Activated CD8-positive, alpha-beta memory T cell treated with anti-CD3 and anti-CD28 coated beads, Interleukin-2, amount 10 ng/mL, durations not matched to agents 7 days and 5 days (primary cell): Measurements from ENCODE around the gene DNAJB8. TPM values are rescaled to one million over a fixed set of nuclear protein-coding genes. Genes with fewer than 3 reads are reported as not detected.

ENCODE experiments used
- ATAC-seq: fragments of 150-1000 bp; cut with Tn5 transposase; one replicate; pipeline ENCODE4 v1.10.0; 2021; ENCODE audit warnings: moderate library complexity
- CTCF ChIA-PET: fragments of 350-600 bp; sonication (Branson Sonifier 250); formaldehyde crosslinking; loops from one replicate; lab custom pipeline; 2021; ENCODE audit warnings: antibody characterized with exemption; lab: Charles Lee
- DNase-seq: peaks from one replicate; pipeline ENCODE4 v3.0.0-alpha.2; 2020
- H3K27ac Mint-ChIP-seq: one replicate; pipeline ENCODE4 v1.8.0; 2021; ENCODE audit warnings: mild to moderate bottlenecking, mixed read lengths
- H3K27me3 Mint-ChIP-seq: one replicate; pipeline ENCODE4 v1.8.0; 2021; ENCODE audit warnings: mixed read lengths
- H3K36me3 Mint-ChIP-seq: one replicate; pipeline ENCODE4 v1.8.0; 2021; ENCODE audit warnings: mild to moderate bottlenecking, mixed read lengths
- H3K4me1 Mint-ChIP-seq: one replicate; pipeline ENCODE4 v1.8.0; 2021; ENCODE audit warnings: mixed read lengths
- H3K4me3 Mint-ChIP-seq: one replicate; pipeline ENCODE4 v1.8.0; 2021; ENCODE audit warnings: mild to moderate bottlenecking, moderate library complexity, mixed read lengths
- H3K9me3 Mint-ChIP-seq: one replicate; pipeline ENCODE4 v1.8.0; 2022; ENCODE audit warnings: low read depth, mixed read lengths
- total RNA-seq, 2 experiments: library from RNA; stranded (reverse); gene quantifications; one replicate each; pipeline ENCODE4 v1.2.3, GENCODE V29; 2021

DNAJB8 gene
- total RNA-seq, 2 experiments from 2014 or later, result not detected

DNA sequence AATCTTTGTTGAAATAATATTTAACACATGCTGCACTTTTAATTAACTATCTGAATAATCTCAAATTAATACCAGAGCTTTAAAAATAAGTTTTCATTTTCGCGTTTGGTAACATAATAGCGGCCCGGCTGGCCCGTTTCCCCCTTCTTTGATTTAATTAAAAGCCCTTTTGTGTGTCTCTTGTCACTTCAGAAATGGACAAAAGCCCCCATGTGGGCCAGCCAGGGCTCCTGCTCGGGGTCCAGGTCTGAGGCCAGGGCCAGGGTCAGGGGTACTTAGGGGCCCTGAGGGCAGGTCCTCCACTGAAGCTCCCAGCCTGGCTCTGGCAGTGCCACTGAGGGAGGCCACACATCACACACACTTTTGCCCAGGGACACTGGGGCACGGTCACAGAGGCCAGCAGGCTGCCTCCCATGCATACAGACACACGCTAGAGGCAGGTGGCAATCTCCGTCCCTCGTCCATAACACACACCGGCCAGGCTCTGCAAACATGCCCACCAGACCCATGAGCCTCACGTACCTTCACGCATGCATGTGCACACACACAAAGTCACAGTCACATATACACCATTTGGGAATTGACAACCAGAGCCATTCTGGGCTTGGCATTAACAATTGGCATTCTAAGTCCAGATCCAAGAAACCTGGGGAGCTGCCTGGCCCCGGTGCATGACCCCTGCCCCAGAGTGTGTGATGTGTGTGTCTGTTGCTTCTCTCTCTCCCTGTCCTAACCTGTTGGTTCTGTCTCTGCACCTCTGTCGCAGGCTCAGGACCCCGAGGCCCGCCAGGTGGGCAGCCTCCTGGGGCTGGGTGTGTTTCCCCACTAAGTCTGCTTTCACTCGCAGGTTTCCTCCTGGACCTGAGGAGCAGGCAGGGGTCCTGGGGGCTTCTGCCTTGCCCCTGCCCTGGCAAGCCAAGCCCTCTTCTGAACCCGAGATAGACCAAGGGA is 38.5 kb downstream of the DNAJB8 start:
- H3K9me3 Mint-ChIP-seq, result no peaks in the 10 kb centered on the region
- no peak for ATAC-seq

DNA sequence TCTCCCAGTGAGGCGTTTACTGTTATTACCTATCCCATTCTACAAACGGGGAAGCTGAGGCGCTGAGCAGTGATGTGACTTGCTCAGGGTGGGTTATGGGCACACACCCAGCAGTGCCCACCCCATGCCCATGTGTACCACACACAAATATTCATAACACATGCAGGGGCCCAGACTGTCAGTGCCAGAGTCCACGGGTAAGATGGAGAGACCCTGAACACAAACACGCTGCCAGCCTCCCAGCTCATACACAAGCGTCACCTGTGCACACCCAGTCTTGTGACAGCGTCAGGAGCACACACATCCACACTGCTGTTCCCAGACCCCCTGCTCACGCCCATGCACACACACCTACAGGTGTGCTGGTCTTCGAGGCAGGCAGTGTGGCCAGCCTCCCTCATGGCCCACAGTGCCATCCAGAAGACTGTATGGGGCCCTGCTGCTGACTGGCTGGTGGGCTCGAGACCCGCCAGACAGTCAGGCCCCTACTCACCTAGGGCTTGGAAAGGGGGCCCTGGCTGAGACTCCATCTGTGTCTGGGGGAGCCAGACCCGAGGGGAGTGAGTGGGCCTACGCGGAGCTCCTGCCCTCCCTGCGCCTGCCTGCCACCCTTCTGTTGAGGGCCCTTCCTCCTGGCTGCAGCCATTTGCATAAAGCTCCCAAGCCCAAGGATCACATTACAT is 39.4 kb downstream of the DNAJB8 start:
- H3K36me3 Mint-ChIP-seq, result no peaks in the 10 kb centered on the region
- H3K27ac Mint-ChIP-seq, result no peak overlapping the region
- CTCF ChIA-PET, result interaction anchor here (0.6 to 2.9 kb wide), 10 partner anchors 11 to 226 kb away, joined by 3 to 25 read pairs (median 6); no protein-coding TSS in a partner anchor
- DNase-seq (no peak), ATAC-seq (no peak)
- H3K4me1 Mint-ChIP-seq, result peaks cover 2% of the 10 kb centered on the region
- no peaks in the 10 kb centered on the region for H3K9me3 Mint-ChIP-seq
- no peak overlapping the region for H3K4me3 Mint-ChIP-seq
- H3K27me3 Mint-ChIP-seq, result peaks cover 22% of the 10 kb centered on the region

More for the DNA sequence above, 38.5 kb downstream of the DNAJB8 start:
- no peak for DNase-seq
- no peak overlapping the region for H3K27ac Mint-ChIP-seq
- peaks cover 2% of the 10 kb centered on the region for H3K4me1 Mint-ChIP-seq
- H3K36me3 Mint-ChIP-seq, result no peaks in the 10 kb centered on the region
- no peak overlapping the region for H3K4me3 Mint-ChIP-seq
- peaks cover 25% of the 10 kb centered on the region for H3K27me3 Mint-ChIP-seq
- CTCF ChIA-PET, result interaction anchor here (1.1 to 2.9 kb wide), 8 partner anchors 64 to 225 kb away, joined by 3 to 25 read pairs (median 5); partner anchors contain the start of gene GATA2

DNA sequence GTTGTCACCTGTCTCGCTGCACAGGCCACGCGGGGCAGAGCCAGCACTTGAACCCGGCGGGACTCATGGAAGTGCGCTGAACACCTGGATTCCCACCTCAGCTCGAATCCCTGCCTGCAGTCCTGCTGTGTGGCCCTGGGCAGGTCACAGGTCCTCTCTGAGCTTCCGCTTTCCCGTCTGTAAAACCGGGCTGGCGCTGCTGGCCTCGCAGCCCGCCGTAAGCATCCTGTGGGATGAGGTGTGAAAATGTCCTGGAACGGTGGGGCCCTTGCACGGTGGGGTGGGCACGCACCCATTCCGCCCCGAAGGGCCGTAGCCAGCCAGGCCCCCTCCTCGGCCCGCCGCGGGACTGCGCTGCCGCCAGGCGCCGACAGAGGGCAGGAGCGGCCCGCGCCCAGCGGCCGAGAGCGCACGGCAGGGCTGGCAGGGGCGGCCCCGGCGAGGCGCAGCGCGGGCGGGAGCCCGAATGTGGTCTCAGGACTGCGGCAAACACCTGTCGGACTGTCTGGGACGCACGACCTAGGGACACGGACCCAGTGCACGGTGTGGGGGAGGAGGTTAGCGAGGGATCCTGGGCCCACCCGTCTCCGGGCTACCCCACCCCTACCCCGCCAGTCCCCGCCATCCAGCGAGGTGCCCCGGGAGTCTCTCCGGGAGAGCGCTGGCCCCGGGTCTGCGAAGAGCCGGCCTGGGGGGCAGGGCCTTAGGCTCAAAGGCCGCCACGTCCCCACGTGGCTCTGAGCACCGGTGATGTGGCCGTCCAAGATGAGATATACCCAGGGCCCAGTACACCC is 40.4 kb downstream of the DNAJB8 start:
- Mint-ChIP-seq H3K4me1 (peaks cover 2% of the 10 kb centered on the region), H3K36me3 (no peaks in the 10 kb centered on the region), H3K4me3 (no peak overlapping the region), H3K27me3 (peaks cover 12% of the 10 kb centered on the region), H3K27ac (no peak overlapping the region), H3K9me3 (no peaks in the 10 kb centered on the region)
- CTCF ChIA-PET, result interaction anchor here (0.6 to 2.9 kb wide), 24 partner anchors 8 to 328 kb away, joined by 3 to 25 read pairs (median 4); no protein-coding TSS in a partner anchor
- DNase-seq (peak; percentile 57), ATAC-seq (peak; percentile 94)

DNA sequence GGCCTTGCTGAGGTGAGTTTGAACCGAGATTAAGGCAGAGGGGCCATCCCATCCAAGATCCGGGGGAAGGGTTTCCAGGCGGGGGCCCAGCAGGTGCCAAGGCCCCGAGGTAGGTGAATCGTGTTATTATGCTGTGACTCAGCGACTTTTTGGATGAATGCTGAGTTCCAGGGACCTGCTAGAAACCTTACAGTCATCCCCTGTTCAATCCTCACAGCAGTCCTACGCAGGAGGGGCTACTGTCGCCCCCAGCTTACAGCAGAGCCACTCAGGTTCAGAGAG is 40.9 kb downstream of the DNAJB8 start:
- Mint-ChIP-seq H3K27me3 (peaks cover 9% of the 10 kb centered on the region), H3K4me3 (no peak overlapping the region), H3K4me1 (peaks cover 2% of the 10 kb centered on the region), H3K36me3 (no peaks in the 10 kb centered on the region), H3K9me3 (no peaks in the 10 kb centered on the region), H3K27ac (no peak overlapping the region)
- CTCF ChIA-PET, result interaction anchor here (0.6 to 2.9 kb wide), 21 partner anchors 9 to 327 kb away, joined by 3 to 25 read pairs (median 4); no protein-coding TSS in a partner anchor
- ATAC-seq (no peak), DNase-seq (no peak)

DNA sequence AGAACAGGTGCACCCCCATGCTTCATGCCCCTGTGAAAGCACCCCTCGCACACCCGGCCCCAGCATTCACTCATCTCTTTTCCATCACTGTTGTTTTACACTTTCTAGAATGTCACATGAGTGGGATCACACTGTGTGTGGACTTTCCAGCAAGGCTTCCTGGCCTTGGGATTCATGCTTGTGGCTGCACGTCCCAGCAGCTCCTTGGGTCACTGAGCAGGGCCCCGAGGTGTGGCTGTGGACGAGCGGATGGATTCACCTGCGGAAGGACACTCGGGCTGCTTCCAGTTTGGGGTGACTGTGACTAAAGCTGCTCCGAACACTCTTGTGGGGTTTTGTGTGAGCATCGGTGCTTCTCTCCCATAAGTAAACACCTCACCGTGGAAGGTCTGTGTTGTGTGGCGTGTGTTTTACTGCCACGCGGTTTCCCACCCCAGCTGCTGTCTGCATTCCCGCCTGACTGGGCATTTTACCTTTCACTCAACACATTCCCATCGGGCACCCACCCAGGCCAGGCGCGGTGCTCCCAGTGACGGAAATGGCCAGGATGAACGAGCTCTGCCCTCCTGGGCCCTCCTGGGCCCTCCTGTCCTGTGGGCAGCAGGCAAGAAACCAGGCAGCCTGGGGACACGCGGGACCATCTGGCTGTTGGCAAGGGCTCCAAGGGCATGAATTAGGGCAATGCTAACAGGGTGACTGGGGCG is 41.4 kb downstream of the DNAJB8 start:
- DNase-seq, result no peak
- CTCF ChIA-PET, result interaction anchor here (0.6 to 2.9 kb wide), 19 partner anchors 9 to 327 kb away, joined by 3 to 25 read pairs (median 5); no protein-coding TSS in a partner anchor
- Mint-ChIP-seq H3K9me3 (no peaks in the 10 kb centered on the region), H3K4me1 (peaks cover 2% of the 10 kb centered on the region), H3K36me3 (no peaks in the 10 kb centered on the region), H3K4me3 (no peak overlapping the region), H3K27me3 (peaks cover 5% of the 10 kb centered on the region), H3K27ac (no peak overlapping the region)
- ATAC-seq, result no peak

DNA sequence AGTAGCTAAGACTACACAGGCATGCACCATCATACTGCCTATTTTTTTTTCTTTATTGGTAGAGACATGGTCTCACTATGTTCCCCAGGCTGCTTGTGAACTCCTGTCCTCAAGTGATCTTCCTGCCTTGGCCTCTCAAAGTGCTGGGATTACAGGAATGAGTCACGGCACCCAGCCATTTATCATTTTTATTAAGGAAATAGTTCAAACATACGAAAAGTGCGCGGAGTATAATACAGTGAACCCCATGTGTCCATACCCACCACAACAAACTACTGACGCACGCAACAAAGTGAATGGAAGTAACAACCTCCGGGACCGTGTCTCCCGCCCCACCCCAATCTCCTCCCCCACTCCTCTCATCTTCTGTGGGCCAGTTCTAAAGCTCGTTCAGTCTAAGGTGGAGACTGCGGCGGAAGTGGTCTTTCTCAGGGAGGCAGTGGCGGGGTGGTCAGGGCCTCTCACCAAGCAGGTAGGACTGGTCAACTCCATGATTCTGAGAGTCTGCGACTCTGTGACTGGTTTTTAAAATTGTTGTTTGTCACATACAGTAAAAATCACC is 42.1 kb downstream of the DNAJB8 start:
- no peak for DNase-seq
- Mint-ChIP-seq H3K4me1 (peaks cover 2% of the 10 kb centered on the region), H3K4me3 (no peak overlapping the region), H3K9me3 (no peaks in the 10 kb centered on the region), H3K27me3 (peaks cover 5% of the 10 kb centered on the region), H3K36me3 (no peaks in the 10 kb centered on the region), H3K27ac (no peak overlapping the region)
- no peak for ATAC-seq
- CTCF ChIA-PET, result interaction anchor here (1.2 to 1.8 kb wide), 2 partner anchors 67 to 182 kb away, joined by 3 to 4 read pairs; no protein-coding TSS in a partner anchor

DNA sequence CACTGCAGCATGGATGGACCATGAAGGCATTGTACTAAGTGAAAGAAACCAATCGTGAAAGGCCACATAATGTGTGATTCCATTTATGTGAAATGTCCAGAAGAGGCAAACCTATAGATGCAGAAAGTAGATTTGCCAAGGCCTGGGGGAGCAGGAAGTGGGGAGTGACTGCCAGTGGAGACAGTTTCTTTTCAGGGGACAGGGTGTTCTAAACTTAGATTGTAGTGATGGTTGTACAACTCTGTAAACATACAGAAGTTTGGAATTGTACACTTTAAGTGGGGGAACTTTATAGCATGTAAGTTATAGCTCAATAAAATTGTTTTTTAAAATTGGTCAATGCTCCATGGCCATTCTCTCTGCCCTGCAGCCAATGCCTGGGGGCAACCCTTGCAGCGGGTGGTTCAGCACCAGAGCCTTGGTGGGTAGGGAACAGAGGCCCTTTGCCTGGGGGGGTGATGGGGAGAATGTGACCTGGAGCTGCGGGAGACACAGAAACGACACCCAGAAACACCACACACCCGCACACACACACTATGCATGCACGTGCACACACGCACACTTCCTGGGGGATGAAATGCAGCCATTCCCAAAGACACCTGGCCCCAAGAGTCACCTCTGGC is 43.1 kb downstream of the DNAJB8 start:
- no peak for ATAC-seq
- Mint-ChIP-seq H3K4me3 (no peak overlapping the region), H3K27me3 (peaks cover 5% of the 10 kb centered on the region), H3K9me3 (no peaks in the 10 kb centered on the region), H3K27ac (no peak overlapping the region), H3K4me1 (peaks cover 2% of the 10 kb centered on the region), H3K36me3 (no peaks in the 10 kb centered on the region)
- CTCF ChIA-PET, result interaction anchor here (0.8 to 1.2 kb wide), 2 partner anchors 183 to 185 kb away, joined by 3 to 4 read pairs; no protein-coding TSS in a partner anchor
- DNase-seq, result no peak

DNA sequence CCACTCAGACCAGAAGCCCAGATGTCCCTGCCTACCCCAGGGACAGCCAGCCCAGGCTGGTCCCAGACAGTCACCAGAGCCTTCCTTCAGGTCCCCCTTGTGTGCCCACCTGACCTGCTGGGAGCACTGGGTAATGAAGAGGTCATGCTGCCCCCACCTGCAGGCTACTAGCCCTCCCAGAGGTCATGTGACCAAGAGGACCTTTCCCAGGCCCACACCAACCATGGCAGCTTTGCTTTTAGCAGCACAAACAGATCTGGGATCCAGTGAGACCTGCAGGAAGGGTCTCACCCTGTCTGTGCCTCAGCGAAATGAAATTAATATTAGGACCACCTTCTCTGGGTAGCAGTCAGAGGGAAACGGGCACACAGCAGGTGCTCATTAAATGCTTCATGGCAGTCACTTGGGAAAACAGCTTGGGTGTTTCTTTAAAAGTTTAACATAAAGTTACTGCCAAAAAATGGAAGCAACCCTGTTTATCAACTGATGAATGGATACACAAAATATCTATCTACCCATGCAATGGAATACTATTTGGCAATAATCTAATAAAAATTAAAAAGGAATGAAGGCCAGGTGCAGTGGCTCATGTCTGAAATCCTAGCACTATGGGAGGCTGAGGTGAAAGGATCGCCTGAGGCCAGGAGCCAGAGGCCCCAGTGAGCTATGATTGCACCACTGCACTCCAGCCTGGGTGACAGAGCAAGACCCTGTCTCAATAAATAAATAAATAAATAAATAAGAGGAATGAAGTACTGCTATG is 43.7 kb downstream of the DNAJB8 start:
- H3K27ac Mint-ChIP-seq, result no peak overlapping the region

DNA sequence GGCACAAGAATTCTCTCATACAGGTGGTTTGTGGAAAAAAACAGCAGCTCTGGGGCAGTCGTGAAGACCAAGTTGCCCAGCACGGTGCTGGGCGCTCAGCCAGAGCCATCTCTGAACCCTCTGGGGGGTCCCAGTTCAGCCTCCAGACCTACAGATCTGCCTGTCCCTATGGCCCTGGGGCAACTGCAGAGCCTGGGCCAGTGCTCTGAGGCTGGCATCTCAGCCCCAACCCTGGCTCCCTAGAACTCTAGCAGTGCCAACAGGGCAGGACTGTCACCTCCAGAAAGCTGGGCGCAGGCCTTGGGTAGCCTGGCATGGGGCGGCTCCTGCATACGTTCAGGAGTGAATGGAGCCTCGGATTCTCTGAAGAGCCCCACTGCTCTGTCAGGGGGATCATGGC is 44.7 kb downstream of the DNAJB8 start:
- CTCF ChIA-PET, result no interaction called here
- Mint-ChIP-seq H3K4me3 (no peak overlapping the region), H3K9me3 (no peaks in the 10 kb centered on the region), H3K27ac (no peak overlapping the region), H3K4me1 (peaks cover under 1% of the 10 kb centered on the region), H3K36me3 (no peaks in the 10 kb centered on the region), H3K27me3 (peaks cover under 1% of the 10 kb centered on the region)
- no peak for ATAC-seq
- DNase-seq, result no peak

More for the DNA sequence above, 43.7 kb downstream of the DNAJB8 start:
- no peak for ATAC-seq
- Mint-ChIP-seq H3K9me3 (no peaks in the 10 kb centered on the region), H3K27me3 (peaks cover 5% of the 10 kb centered on the region), H3K36me3 (no peaks in the 10 kb centered on the region), H3K4me1 (peaks cover 2% of the 10 kb centered on the region), H3K4me3 (no peak overlapping the region)
- DNase-seq, result no peak
- CTCF ChIA-PET, result no interaction called here

DNA sequence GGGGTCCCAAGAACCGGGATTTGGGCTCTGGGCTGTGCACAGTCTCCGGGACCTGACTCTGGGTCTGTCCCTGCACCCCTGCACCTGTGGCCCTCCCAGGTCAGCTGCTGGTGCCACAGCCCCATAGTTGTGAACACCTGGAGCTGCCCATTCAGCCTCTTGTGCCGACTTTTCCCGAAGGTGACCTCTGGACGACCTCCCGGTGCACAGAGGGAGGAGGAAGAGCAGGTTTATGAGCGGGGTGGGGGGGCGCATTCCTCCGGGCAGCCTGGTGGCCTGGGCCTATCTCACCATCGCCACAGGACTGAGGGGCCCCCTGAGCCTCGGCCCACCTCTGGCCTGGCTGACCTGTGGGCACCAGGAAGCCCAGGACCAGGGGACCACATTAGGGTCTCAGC is 45.3 kb downstream of the DNAJB8 start:
- DNase-seq (no peak), ATAC-seq (no peak)
- H3K36me3 Mint-ChIP-seq, result no peaks in the 10 kb centered on the region
- no peak overlapping the region for H3K4me3 Mint-ChIP-seq
- no peak overlapping the region for H3K27ac Mint-ChIP-seq
- H3K4me1 Mint-ChIP-seq, result no peaks in the 10 kb centered on the region
- H3K9me3 Mint-ChIP-seq, result no peaks in the 10 kb centered on the region
- H3K27me3 Mint-ChIP-seq, result no peaks in the 10 kb centered on the region
- CTCF ChIA-PET, result no interaction called here

DNA sequence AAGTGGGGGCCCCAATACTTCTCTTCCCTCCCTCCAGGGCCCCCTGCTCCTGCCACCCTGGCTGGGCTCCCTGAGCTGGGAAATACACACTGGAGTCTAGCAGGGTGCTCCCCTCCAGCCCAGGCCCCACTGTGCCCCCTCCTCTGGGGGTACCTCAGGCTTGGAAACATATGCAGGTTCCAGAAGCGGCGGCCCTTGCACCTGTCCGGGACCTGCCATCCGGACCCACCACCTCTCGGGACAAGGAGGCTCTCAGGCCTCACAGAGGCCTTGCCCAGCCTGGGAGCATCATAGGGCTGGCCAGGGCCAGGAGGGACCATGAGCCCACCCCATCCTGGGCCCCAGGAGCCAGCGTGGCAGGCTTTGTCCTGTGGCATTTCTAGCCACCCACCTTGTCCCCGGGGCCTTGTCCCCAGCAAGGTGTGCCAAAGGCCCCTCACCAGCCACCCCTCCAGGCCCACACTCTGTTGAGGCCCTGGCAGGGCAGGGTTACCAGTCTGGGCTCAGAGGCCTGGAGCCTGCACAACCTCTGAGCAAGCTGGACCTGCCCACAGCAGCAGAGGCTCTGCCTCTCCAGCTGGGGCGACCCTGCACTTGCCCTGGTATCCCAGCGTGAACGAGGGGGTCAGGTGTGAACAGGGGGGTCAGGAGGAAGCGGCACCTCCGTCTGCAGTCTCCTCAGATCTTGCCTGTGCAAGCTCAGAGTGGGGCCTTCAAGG is 45.8 kb downstream of the DNAJB8 start:
- Mint-ChIP-seq H3K4me1 (no peaks in the 10 kb centered on the region), H3K27me3 (no peaks in the 10 kb centered on the region), H3K27ac (no peak overlapping the region), H3K36me3 (no peaks in the 10 kb centered on the region), H3K4me3 (no peak overlapping the region), H3K9me3 (no peaks in the 10 kb centered on the region)
- ATAC-seq, result no peak
- CTCF ChIA-PET, result no interaction called here
- DNase-seq, result no peak
